WTC11 (cell line): ENCODE data around the gene PFDN5. TPM values are rescaled to one million over a fixed set of nuclear protein-coding genes. Genes with fewer than 3 reads are reported as not detected.

Experiments used
- ATAC-seq: fragments of 200-7000 bp; cut with Tn5 transposase; 2 replicates; pipeline ENCODE4 v1.10.0; 2021; ENCODE audit warnings: mild to moderate bottlenecking, moderate library complexity
- CTCF ChIA-PET: fragments of 300-600 bp; sonication (Branson Sonifier 250); formaldehyde crosslinking; loops from one replicate; lab custom pipeline; 2021; ENCODE audit warnings: antibody characterized with exemption; lab: Charles Lee
- POLR2A ChIA-PET: fragments of 350-600 bp; sonication (Branson Sonifier 250); formaldehyde crosslinking; loops from one replicate; lab custom pipeline; 2021; ENCODE audit warnings: antibody characterized with exemption; lab: Charles Lee
- DNase-seq: peaks from one replicate; pipeline ENCODE4 v3.0.0; 2021; ENCODE audit warnings: low spot score
- H3K27ac Mint-ChIP-seq: 2 replicates; pipeline ENCODE4 v1.8.0; 2021; ENCODE audit warnings: mixed read lengths
- H3K27me3 Mint-ChIP-seq: 2 replicates; pipeline ENCODE4 v1.8.0; 2021; ENCODE audit warnings: low read depth, mild to moderate bottlenecking, moderate library complexity, mixed read lengths
- H3K36me3 Mint-ChIP-seq: 2 replicates; pipeline ENCODE4 v1.8.0; 2021; ENCODE audit warnings: mixed read lengths
- H3K4me1 Mint-ChIP-seq: 2 replicates; pipeline ENCODE4 v1.8.0; 2022; ENCODE audit warnings: mixed read lengths
- H3K4me3 Mint-ChIP-seq: 2 replicates; pipeline ENCODE4 v1.8.0; 2021; ENCODE audit warnings: mild to moderate bottlenecking, moderate library complexity, mixed read lengths
- H3K9me3 Mint-ChIP-seq: 2 replicates; pipeline ENCODE4 v1.8.0; 2021; ENCODE audit warnings: mixed read lengths
- EMX1 ChIP-seq: fragments of 250-450 bp; sonication (Bioruptor Pico); IDR thresholded peaks from 2 replicates; pipeline ENCODE4 v1.8.0; 2021; ENCODE audit warnings: mild to moderate bottlenecking
- ESRRA ChIP-seq: sonication (generic); formaldehyde crosslinking; IDR thresholded peaks from 2 replicates; pipeline ENCODE4 v1.8.1; 2022; ENCODE audit warnings: mild to moderate bottlenecking, missing genetic modification reagents, borderline replicate concordance
- FOXP1 ChIP-seq: sonication (generic); formaldehyde crosslinking; IDR thresholded peaks from 2 replicates; pipeline ENCODE4 v1.8.0; 2022; ENCODE audit warnings: missing genetic modification reagents, mild to moderate bottlenecking, moderate library complexity, borderline replicate concordance
- GABPB1 ChIP-seq: sonication (generic); formaldehyde crosslinking; IDR thresholded peaks from 2 replicates; pipeline ENCODE4 v1.8.1; 2023; ENCODE audit warnings: mild to moderate bottlenecking, missing genetic modification reagents
- HMGA2 ChIP-seq: fragments of 250-450 bp; sonication (Bioruptor Pico); IDR thresholded peaks from 2 replicates; pipeline ENCODE4 v1.4.0; 2021; ENCODE audit warnings: mild to moderate bottlenecking, moderate library complexity
- KAT7 ChIP-seq: sonication (generic); formaldehyde crosslinking; IDR thresholded peaks from 2 replicates; pipeline ENCODE4 v1.8.1; 2023; ENCODE audit warnings: missing genetic modification reagents, mild to moderate bottlenecking, borderline replicate concordance
- MYBL2 ChIP-seq: sonication (generic); formaldehyde crosslinking; IDR thresholded peaks from 2 replicates; pipeline ENCODE4 v1.8.1; 2023; ENCODE audit warnings: mild to moderate bottlenecking, moderate library complexity, missing genetic modification reagents
- NFE2L1 ChIP-seq: sonication (generic); formaldehyde crosslinking; IDR thresholded peaks from 2 replicates; pipeline ENCODE4 v1.8.1; 2023; ENCODE audit warnings: missing genetic modification reagents
- NFYB ChIP-seq: sonication (generic); formaldehyde crosslinking; conservative IDR thresholded peaks from 2 replicates; pipeline ENCODE4 v1.8.0; 2022; ENCODE audit warnings: low read depth, missing genetic modification reagents
- NR3C1 ChIP-seq: sonication (generic); formaldehyde crosslinking; conservative IDR thresholded peaks from 2 replicates; pipeline ENCODE4 v1.8.1; 2023; ENCODE audit warnings: low read depth, mild to moderate bottlenecking, missing genetic modification reagents
- ZNF232 ChIP-seq: sonication (generic); formaldehyde crosslinking; IDR thresholded peaks from 2 replicates; pipeline ENCODE4 v1.8.0; 2022; ENCODE audit warnings: mild to moderate bottlenecking, missing genetic modification reagents
- ZNF396 ChIP-seq: fragments of 250-450 bp; sonication (Bioruptor Pico); IDR thresholded peaks from 2 replicates; pipeline ENCODE4 v1.8.0; 2021; ENCODE audit warnings: mild to moderate bottlenecking, moderate library complexity, borderline replicate concordance
- total RNA-seq: library from RNA; stranded (reverse); gene quantifications from 3 replicates; pipeline ENCODE4 v1.2.3, GENCODE V29; 2021
- TF ChIP-seq, protein P1 (sequence below): sonication (generic); formaldehyde crosslinking; IDR thresholded peaks from 2 replicates; pipeline ENCODE4 v1.8.0; 2022; ENCODE audit warnings: mild to moderate bottlenecking, missing genetic modification reagents
- TF ChIP-seq, protein P2 (sequence below): sonication (generic); formaldehyde crosslinking; IDR thresholded peaks from 2 replicates; pipeline ENCODE4 v1.8.1; 2023; ENCODE audit warnings: mild to moderate bottlenecking, missing genetic modification reagents
- TF ChIP-seq, protein P3 (sequence below): sonication (generic); formaldehyde crosslinking; IDR thresholded peaks from 2 replicates; pipeline ENCODE4 v1.8.1; 2022; ENCODE audit warnings: mild to moderate bottlenecking, moderate library complexity, missing genetic modification reagents
- TF ChIP-seq, protein P4 (sequence below): sonication (generic); formaldehyde crosslinking; IDR thresholded peaks from 2 replicates; pipeline ENCODE4 v1.8.0; 2022; ENCODE audit warnings: mild to moderate bottlenecking, missing genetic modification reagents
- TF ChIP-seq, protein P5 (sequence below): sonication (generic); formaldehyde crosslinking; IDR thresholded peaks from 2 replicates; pipeline ENCODE4 v1.8.1; 2022; ENCODE audit warnings: missing genetic modification reagents, borderline replicate concordance
- TF ChIP-seq, protein P6 (sequence below): fragments of 250-450 bp; sonication (Bioruptor Pico); IDR thresholded peaks from 2 replicates; pipeline ENCODE4 v1.9.0; 2021; ENCODE audit warnings: mild to moderate bottlenecking
- TF ChIP-seq, protein P7 (sequence below): fragments of 250-450 bp; sonication (Bioruptor Pico); conservative IDR thresholded peaks from 2 replicates; pipeline ENCODE4 v1.9.0; 2021; ENCODE audit warnings: mild to moderate bottlenecking

Gene PFDN5
- total RNA-seq, 1 experiment from 2014 or later = 263 TPM

DNA sequence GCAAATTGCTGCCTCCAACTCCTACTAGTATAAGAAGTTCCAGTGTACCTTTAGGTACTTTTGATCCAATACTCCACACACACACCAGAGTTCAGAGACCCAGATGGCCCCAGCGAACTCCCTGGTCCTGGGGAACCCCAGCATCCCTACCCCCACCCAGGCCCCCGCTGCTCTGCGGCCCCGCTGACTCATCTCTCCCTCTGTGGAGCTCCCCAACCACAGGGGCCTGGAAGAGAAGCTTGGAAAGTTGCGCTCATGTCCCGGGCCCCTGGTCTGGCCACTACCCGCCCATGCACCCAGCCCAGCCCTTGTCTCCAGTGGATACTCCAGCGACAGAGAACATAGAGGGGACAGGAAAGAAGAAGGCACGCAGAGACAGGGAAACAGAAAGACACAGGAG, 45.1 kb downstream of the PFDN5 start (continued):
- TF ChIP-seq, protein P1, sequence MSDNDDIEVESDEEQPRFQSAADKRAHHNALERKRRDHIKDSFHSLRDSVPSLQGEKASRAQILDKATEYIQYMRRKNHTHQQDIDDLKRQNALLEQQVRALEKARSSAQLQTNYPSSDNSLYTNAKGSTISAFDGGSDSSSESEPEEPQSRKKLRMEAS = no peak

DNA sequence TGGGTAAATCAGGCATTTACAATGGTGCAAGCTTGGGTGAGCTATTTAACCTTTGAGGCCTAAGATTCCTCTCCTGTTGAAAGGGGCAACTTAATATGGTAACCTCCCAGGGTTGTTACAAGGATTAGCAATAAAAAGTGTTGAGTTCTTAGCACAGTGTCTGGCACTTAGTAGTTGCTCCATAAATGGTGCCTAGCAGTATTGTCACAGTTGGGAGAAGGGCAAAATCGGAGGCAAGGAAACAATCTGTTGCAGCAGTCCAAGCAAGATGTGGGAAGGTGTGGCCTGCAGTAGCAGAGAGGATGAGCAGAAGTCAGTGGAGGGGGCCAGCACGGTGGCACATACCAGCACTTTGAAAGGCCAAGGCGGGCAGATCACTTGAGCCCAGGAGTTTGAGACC, 48.1 kb downstream of the PFDN5 start:
- Mint-ChIP-seq H3K27me3 (peaks cover 46% of the 10 kb centered on the region), H3K4me1 (peaks cover 14% of the 10 kb centered on the region), H3K27ac (no peak overlapping the region), H3K36me3 (no peaks in the 10 kb centered on the region), H3K4me3 (peak overlapping the region; percentile 50), H3K9me3 (no peaks in the 10 kb centered on the region)
- no peak for DNase-seq
- ChIA-PET CTCF (interaction anchor here (2.7 to 8.6 kb wide), 3 partner anchors 10 to 146 kb away, joined by 9 to 148 read pairs (median 21); partner anchors contain the start of gene AAAS), POLR2A (no interaction called here)
- TF ChIP-seq, protein P2, sequence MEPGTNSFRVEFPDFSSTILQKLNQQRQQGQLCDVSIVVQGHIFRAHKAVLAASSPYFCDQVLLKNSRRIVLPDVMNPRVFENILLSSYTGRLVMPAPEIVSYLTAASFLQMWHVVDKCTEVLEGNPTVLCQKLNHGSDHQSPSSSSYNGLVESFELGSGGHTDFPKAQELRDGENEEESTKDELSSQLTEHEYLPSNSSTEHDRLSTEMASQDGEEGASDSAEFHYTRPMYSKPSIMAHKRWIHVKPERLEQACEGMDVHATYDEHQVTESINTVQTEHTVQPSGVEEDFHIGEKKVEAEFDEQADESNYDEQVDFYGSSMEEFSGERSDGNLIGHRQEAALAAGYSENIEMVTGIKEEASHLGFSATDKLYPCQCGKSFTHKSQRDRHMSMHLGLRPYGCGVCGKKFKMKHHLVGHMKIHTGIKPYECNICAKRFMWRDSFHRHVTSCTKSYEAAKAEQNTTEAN (CRISPR knock-in tag) = no peak
- TF ChIP-seq, protein P3, sequence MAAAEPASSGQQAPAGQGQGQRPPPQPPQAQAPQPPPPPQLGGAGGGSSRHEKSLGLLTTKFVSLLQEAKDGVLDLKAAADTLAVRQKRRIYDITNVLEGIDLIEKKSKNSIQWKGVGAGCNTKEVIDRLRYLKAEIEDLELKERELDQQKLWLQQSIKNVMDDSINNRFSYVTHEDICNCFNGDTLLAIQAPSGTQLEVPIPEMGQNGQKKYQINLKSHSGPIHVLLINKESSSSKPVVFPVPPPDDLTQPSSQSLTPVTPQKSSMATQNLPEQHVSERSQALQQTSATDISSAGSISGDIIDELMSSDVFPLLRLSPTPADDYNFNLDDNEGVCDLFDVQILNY (CRISPR knock-in tag) = no peak
- TF ChIP-seq ZNF396 (CRISPR knock-in tag) (no peak), NFYB (CRISPR knock-in tag) (no peak), GABPB1 (CRISPR knock-in tag) (no peak), KAT7 (CRISPR knock-in tag) (no peak), MYBL2 (CRISPR knock-in tag) (no peak), HMGA2 (CRISPR knock-in tag) (no peak), FOXP1 (no peak), NFE2L1 (CRISPR knock-in tag) (no peak), ZNF232 (CRISPR knock-in tag) (no peak), EMX1 (CRISPR knock-in tag) (no peak), NR3C1 (CRISPR knock-in tag) (no peak), ESRRA (CRISPR knock-in tag) (no peak)
- TF ChIP-seq, protein P4, sequence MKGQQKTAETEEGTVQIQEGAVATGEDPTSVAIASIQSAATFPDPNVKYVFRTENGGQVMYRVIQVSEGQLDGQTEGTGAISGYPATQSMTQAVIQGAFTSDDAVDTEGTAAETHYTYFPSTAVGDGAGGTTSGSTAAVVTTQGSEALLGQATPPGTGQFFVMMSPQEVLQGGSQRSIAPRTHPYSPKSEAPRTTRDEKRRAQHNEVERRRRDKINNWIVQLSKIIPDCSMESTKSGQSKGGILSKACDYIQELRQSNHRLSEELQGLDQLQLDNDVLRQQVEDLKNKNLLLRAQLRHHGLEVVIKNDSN = no peak
- TF ChIP-seq, protein P5, sequence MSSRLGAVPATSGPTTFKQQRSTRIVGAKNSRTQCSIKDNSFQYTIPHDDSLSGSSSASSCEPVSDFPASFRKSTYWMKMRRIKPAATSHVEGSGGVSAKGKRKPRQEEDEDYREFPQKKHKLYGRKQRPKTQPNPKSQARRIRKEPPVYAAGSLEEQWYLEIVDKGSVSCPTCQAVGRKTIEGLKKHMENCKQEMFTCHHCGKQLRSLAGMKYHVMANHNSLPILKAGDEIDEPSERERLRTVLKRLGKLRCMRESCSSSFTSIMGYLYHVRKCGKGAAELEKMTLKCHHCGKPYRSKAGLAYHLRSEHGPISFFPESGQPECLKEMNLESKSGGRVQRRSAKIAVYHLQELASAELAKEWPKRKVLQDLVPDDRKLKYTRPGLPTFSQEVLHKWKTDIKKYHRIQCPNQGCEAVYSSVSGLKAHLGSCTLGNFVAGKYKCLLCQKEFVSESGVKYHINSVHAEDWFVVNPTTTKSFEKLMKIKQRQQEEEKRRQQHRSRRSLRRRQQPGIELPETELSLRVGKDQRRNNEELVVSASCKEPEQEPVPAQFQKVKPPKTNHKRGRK = no peak
- TF ChIP-seq, protein P6, sequence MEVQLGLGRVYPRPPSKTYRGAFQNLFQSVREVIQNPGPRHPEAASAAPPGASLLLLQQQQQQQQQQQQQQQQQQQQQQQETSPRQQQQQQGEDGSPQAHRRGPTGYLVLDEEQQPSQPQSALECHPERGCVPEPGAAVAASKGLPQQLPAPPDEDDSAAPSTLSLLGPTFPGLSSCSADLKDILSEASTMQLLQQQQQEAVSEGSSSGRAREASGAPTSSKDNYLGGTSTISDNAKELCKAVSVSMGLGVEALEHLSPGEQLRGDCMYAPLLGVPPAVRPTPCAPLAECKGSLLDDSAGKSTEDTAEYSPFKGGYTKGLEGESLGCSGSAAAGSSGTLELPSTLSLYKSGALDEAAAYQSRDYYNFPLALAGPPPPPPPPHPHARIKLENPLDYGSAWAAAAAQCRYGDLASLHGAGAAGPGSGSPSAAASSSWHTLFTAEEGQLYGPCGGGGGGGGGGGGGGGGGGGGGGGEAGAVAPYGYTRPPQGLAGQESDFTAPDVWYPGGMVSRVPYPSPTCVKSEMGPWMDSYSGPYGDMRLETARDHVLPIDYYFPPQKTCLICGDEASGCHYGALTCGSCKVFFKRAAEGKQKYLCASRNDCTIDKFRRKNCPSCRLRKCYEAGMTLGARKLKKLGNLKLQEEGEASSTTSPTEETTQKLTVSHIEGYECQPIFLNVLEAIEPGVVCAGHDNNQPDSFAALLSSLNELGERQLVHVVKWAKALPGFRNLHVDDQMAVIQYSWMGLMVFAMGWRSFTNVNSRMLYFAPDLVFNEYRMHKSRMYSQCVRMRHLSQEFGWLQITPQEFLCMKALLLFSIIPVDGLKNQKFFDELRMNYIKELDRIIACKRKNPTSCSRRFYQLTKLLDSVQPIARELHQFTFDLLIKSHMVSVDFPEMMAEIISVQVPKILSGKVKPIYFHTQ = no peak
- TF ChIP-seq, protein P7, sequence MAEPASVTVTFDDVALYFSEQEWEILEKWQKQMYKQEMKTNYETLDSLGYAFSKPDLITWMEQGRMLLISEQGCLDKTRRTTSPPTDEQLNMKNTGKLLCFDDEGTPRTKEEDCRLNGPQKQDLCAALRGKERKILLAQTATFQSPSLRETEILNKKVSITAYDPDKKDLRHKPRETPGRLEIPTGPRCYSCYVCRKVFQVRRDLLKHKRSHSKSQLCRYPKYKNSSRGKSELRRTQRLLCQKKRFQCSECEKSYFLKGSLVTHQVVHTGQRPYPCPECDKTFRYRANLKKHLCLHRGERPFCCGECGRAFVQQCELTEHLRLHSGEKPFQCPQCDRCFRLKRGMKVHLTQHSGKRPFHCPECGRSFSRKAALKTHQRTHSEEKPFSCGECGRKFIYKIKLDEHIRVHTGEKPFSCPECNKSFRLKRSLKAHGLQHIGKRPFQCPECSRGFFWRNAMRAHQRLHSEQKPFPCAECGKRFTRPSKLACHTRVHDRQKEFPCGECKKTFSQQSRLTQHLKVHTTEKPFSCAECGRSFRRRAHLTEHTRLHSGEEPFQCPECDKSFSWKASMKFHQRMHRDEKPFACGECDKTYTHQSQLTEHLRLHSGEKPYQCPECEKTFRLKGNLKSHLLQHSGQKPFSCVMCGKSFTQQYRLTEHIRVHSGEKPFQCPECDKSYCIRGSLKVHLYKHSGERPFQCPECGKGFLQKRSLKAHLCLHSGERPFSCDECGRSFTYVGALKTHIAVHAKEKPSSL = no peak
- no peak for ATAC-seq
